GM12872 (cell line): ENCODE data around the gene FIG4.

ENCODE experiments used
- CTCF ChIP-seq: IDR thresholded peaks from 3 replicates; pipeline ENCODE4 v1.5.1; 2011; ENCODE audit warnings: low read depth, mild to moderate bottlenecking, low read length, moderate library complexity; ENCODE audit not compliant: insufficient read depth

FIG4 gene

DNA sequence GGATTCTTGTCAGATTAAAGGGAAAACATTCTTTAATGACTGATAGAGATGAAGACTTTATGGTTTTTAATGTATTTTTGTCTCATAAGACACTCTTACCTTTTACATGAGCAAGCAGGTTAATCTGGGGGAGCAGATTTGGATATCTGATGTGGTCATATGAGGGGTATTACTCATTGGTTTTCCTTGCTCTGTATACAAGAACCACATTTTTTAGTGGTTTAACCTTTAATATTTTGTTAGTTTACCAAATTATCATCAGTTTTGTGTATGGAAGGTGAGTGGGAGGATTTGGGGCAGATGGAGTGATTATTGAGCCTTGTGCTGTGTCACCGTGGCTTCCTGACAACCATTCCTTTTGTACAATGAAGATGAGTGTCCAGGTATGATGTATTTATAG lies 112.9 kb downstream of the FIG4 start:
- no peak for TF ChIP-seq CTCF

- TF ChIP-seq CTCF = no peak
Measured at GRCh38 chr6:109807881-109808280, 116.8 kb downstream of the FIG4 start.

- TF ChIP-seq CTCF = no peak
Measured at GRCh38 chr6:109808837-109809236, 117.7 kb downstream of the FIG4 start.

GRCh38 chr6:109815054-109815453 lies 124.0 kb downstream of the FIG4 start:
- TF ChIP-seq CTCF = no peak

DNA sequence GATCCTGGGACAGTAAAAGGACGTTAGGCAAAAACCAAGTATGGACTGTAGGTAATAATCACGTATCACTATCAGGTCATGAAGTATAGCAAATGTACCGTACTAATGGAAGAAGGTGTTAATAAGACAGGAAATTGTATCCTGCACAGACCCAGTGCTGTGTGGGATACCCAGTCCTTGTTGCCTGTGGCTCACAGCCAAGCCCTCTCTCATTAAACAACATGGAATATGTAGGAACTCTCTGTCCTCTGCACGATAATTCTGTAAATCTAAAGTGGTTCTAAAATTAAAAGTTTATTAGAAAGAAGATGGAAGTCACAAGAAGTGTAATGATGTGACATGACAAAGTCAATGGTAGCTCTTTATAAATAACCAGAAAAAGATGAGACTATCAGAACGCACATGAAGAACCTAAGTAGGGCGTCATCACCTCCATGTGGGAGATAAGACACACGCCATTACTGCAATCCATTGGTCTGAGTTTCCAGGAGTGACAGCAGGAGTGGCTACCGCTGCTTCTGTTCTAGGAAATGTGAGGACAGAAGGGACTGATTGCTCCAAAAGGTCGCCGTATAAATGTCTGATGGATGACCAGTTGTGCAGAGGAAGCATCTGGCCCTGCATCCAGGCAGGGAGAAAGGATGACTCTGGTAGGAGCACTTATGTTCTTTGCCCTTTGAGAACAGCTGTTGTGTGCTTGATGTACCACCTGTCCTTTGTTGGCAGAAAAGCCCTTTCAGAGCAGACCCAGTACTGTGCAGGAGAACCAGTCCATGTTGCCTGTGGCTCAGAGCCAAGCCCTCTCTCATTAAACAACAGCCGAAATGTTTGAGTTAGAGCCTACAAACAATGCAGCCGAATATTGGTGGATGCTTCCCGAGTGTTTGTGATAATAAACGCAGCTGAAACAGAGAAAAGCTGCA lies 125.6 kb downstream of the FIG4 start:
- TF ChIP-seq CTCF = no peak

- no peak for TF ChIP-seq CTCF
Measured at GRCh38 chr6:109820706-109821350, 129.7 kb downstream of the FIG4 start.

DNA sequence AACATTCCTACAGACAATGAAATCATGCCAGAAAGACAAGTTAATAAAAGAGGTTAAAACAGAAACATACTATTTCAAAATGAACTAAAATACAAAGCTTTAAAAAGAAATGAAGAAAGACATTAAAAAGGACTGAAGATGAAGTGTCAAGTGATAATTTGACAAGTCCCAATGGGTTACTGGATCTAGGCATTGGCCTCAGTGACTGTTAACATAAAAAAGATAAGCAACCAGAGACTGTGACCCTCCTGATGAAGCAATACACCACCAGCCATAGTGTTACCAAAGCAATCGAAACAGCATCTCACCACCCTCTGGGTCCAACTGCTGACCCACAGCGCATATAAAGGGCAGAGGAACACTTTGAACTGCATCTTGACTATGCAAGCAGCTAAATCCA lies 130.3 kb downstream of the FIG4 start:
- TF ChIP-seq CTCF = no peak
